ENCODE measurements around the gene PLLP. TPM values are rescaled to one million over a fixed set of nuclear protein-coding genes. Genes with fewer than 3 reads are reported as not detected.

Gene PLLP
- total RNA-seq, 1 donor from 2014 or later = 13.7 TPM

DNA sequence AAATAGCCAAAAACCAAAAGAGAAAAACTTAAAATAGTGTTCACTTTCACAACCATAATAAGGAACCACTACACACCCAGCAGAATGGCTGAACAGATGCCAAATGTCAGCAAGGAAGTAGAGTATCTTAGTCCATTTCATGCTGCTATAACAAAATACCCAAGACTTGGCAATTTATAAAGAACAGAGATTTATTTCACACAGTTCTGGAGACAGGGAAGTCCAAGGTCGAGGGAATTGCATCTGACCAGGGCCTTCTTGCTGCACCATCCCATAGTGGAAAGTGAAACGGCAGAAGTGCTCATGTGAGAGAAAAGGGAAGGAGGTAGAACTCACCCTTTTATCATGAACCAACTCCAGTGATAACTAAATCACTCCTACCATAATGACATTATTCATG is 40.3 kb upstream of the PLLP start:
- H3K27me3 ChIP-seq (ENCODE audit: control insufficient read depth, insufficient read depth, low read length) = no peaks in the 10 kb centered on the region
- DNase-seq (ENCODE audit: low read depth) (no peak), FAIRE-seq (no peak)
- TF ChIP-seq CTCF (IDR thresholded peaks at IDR 0.05; ENCODE audit: insufficient read depth, low read length, severe bottlenecking) = no peak
- H3K36me3 ChIP-seq (ENCODE audit: control insufficient read depth, insufficient read depth, low read length) = no peaks in the 10 kb centered on the region
- H3K4me3 ChIP-seq (ENCODE audit: low read depth, low read length) = no peak overlapping the region

GRCh38 chr16:57319646-57320045 is 35.2 kb upstream of the PLLP start:
- H3K27me3 ChIP-seq (ENCODE audit: control insufficient read depth, insufficient read depth, low read length) = no peaks in the 10 kb centered on the region
- TF ChIP-seq CTCF (IDR thresholded peaks at IDR 0.05; ENCODE audit: insufficient read depth, low read length, severe bottlenecking) = no peak
- FAIRE-seq (no peak), DNase-seq (ENCODE audit: low read depth) (no peak)
- H3K36me3 ChIP-seq (ENCODE audit: control insufficient read depth, insufficient read depth, low read length) = no peaks in the 10 kb centered on the region
- H3K4me3 ChIP-seq (ENCODE audit: low read depth, low read length) = no peak overlapping the region

- FAIRE-seq (no peak), DNase-seq (ENCODE audit: low read depth) (no peak)
- Histone ChIP-seq H3K4me3 (ENCODE audit: low read depth, low read length) (no peak overlapping the region), H3K27me3 (ENCODE audit: control insufficient read depth, insufficient read depth, low read length) (no peaks in the 10 kb centered on the region), H3K36me3 (ENCODE audit: control insufficient read depth, insufficient read depth, low read length) (no peaks in the 10 kb centered on the region)
- TF ChIP-seq CTCF (IDR thresholded peaks at IDR 0.05; ENCODE audit: insufficient read depth, low read length, severe bottlenecking) = no peak
Measured at GRCh38 chr16:57318240-57318970, 33.9 kb upstream of the PLLP start.

- no peak for TF ChIP-seq CTCF (IDR thresholded peaks at IDR 0.05; ENCODE audit: insufficient read depth, low read length, severe bottlenecking)
- peaks cover 2% of the 10 kb centered on the region for H3K27me3 ChIP-seq (ENCODE audit: control insufficient read depth, insufficient read depth, low read length)
- H3K36me3 ChIP-seq (ENCODE audit: control insufficient read depth, insufficient read depth, low read length) = no peaks in the 10 kb centered on the region
- FAIRE-seq = no peak
- no peak overlapping the region for H3K4me3 ChIP-seq (ENCODE audit: low read depth, low read length)
- DNase-seq (ENCODE audit: low read depth) = peak; percentile 77
Measured at GRCh38 chr16:57316390-57317017, 32.0 kb upstream of the PLLP start.

DNA sequence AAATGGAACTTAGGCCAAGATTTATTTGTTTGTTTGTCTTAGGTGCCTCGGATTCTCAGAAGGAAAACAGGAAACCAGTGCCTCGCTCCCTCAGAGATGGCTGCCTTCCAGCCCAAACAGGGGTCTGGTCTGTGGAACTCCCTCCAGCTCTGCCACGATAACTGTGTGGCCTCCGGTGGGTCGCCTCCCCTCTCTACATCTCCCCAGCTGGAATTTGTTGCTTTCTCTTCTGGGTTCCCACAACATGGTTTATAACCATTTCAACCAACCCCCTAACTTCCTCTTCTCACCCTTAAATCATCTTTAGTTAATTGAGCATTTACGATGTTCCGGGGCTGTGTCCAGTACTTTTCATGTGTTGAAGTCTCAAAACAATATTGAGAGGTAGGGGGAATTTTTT is 30.9 kb upstream of the PLLP start:
- no peak overlapping the region for H3K4me3 ChIP-seq (ENCODE audit: low read depth, low read length)
- H3K27me3 ChIP-seq (ENCODE audit: control insufficient read depth, insufficient read depth, low read length) = peaks cover 2% of the 10 kb centered on the region
- TF ChIP-seq CTCF (IDR thresholded peaks at IDR 0.05; ENCODE audit: insufficient read depth, low read length, severe bottlenecking) = no peak
- DNase-seq (ENCODE audit: low read depth) (no peak), FAIRE-seq (no peak)
- no peaks in the 10 kb centered on the region for H3K36me3 ChIP-seq (ENCODE audit: control insufficient read depth, insufficient read depth, low read length)
